ENCODE data around the gene ZNF664. TPM values are rescaled to one million over a fixed set of nuclear protein-coding genes. Genes with fewer than 3 reads are reported as not detected.

Gene ZNF664
- total and polyA plus RNA-seq, 10 donors = 12.0 to 53.4 (median 41.7) TPM

- no peak overlapping the region for H3K27ac ChIP-seq
- WGBS, 5 donors = 95 to 100% (median 98%) methylated on average over 2 of the region's 2 CpGs
- H3K36me3 ChIP-seq = no peaks in the 10 kb centered on the region
- intact Hi-C loops (cut with DNase I; ENCODE audit: low total_unique reads) = no loop called here
- peaks cover 0 to 4% (median 0%) of the 10 kb centered on the region in 8 donors for H3K9me3 ChIP-seq
- no peak overlapping the region for H3K4me3 ChIP-seq
- peaks cover 0 to 6% (median 0%) of the 10 kb centered on the region in 6 donors for H3K4me1 ChIP-seq
- TF ChIP-seq POLR2AphosphoS5 (IDR thresholded peaks at IDR 0.05) = no peak
- TF ChIP-seq CTCF (IDR thresholded peaks at IDR 0.05 in 8 of 11, conservative IDR thresholded peaks at IDR 0.05 in 3 of 11) = no peak
- TF ChIP-seq POLR2A (IDR thresholded peaks at IDR 0.05) = no peak
- H3K27me3 ChIP-seq (replicated peaks in 1 of 7) = peaks cover 0 to 9% (median 0%) of the 10 kb centered on the region in 7 donors
- no peak for DNase-seq
Measured at GRCh38 chr12:124057691-124058090, 84.7 kb downstream of the ZNF664 start.

- Histone ChIP-seq H3K36me3 (no peaks in the 10 kb centered on the region), H3K4me3 (no peak overlapping the region), H3K9me3 (peaks cover 0 to 4% (median 0%) of the 10 kb centered on the region in 8 donors), H3K27ac (no peak overlapping the region), H3K27me3 (replicated peaks in 1 of 7) (peaks cover 0 to 9% (median 0%) of the 10 kb centered on the region in 7 donors), H3K4me1 (no peaks in the 10 kb centered on the region)
- DNase-seq = no peak
- intact Hi-C loops (cut with DNase I; ENCODE audit: low total_unique reads) = loop anchor here (10.0 kb wide), 1 partner anchor 235 kb away; the partner anchor contains the start of gene RFLNA
- WGBS, 5 donors = 79 to 90% (median 81%) methylated on average over 3 of the region's 3 CpGs
- TF ChIP-seq CTCF (IDR thresholded peaks at IDR 0.05 in 8 of 11, conservative IDR thresholded peaks at IDR 0.05 in 3 of 11) = no peak
- no peak for TF ChIP-seq POLR2AphosphoS5 (IDR thresholded peaks at IDR 0.05)
- no peak for TF ChIP-seq POLR2A (IDR thresholded peaks at IDR 0.05)
Measured at GRCh38 chr12:124059752-124060151, 86.7 kb downstream of the ZNF664 start.

Small RNAs within 50 kb of the gene (small RNA-seq; reads per million reads assigned to genes)
- 0 reads per million in 4 donors for gene AC068790.4
- 0 reads per million in 4 donors for gene AC068790.6

Other genes starting within 250 kb of the ZNF664 start
- gene DNAH10, start 210.9 kb upstream of the ZNF664 start, total RNA-seq = 1 to 10 TPM in 3 of 7 donors, under 1 TPM in 3, not detected in 1; 0.26 to 2.2 (median 0.95) TPM
- gene DNAH10, start 210.9 kb upstream of the ZNF664 start, polyA plus RNA-seq = under 1 TPM; 0.23 to 0.35 (median 0.26) TPM
- gene CCDC92, start 384 bp upstream of the ZNF664 start, total RNA-seq = 10 to 100 TPM; 18.9 to 36.7 (median 28.7) TPM
- gene CCDC92, start 384 bp upstream of the ZNF664 start, polyA plus RNA-seq = 10 to 100 TPM; 16.0 to 27.0 (median 20.7) TPM

Data from spleen (tissue), 11 donors.